Fibroblast of villous mesenchyme (primary cell): ENCODE measurements around the gene TTLL9. TPM values are rescaled to one million over a fixed set of nuclear protein-coding genes. Genes with fewer than 3 reads are reported as not detected.
"Not testable (repeated sequence)": the region's sequence is repeated elsewhere in the genome, so short reads cannot be mapped to it uniquely, and the experiment has no call there.

ENCODE experiments used
- DNase-seq: peaks from one replicate; pipeline ENCODE4 v3.0.0-alpha.2; 2010; ENCODE audit warnings: low read depth
- H3K4me3 ChIP-seq: 2 replicates; pipeline ENCODE4 v1.5.1; 2011; ENCODE audit warnings: low read depth, mild to moderate bottlenecking, low read length
- total RNA-seq: library from RNA; depleted of rRNA; stranded (reverse); fragments of >200 nt; gene quantifications from 2 replicates; pipeline ENCODE4 v1.2.3, GENCODE V29; 2012
- TF ChIP-seq, protein P1 (sequence below): IDR thresholded peaks from 2 replicates; pipeline ENCODE4 v1.5.1; 2012; ENCODE audit warnings: low read depth, mild to moderate bottlenecking, low read length; ENCODE audit not compliant: insufficient read depth

Gene TTLL9
- total RNA-seq, 1 donor = not detected

GRCh38 chr20:31910071-31910803 lies 39.8 kb downstream of the TTLL9 start:
- no peak for DNase-seq

GRCh38 chr20:31913431-31914157 lies 43.2 kb downstream of the TTLL9 start:
- TF ChIP-seq, protein P1, sequence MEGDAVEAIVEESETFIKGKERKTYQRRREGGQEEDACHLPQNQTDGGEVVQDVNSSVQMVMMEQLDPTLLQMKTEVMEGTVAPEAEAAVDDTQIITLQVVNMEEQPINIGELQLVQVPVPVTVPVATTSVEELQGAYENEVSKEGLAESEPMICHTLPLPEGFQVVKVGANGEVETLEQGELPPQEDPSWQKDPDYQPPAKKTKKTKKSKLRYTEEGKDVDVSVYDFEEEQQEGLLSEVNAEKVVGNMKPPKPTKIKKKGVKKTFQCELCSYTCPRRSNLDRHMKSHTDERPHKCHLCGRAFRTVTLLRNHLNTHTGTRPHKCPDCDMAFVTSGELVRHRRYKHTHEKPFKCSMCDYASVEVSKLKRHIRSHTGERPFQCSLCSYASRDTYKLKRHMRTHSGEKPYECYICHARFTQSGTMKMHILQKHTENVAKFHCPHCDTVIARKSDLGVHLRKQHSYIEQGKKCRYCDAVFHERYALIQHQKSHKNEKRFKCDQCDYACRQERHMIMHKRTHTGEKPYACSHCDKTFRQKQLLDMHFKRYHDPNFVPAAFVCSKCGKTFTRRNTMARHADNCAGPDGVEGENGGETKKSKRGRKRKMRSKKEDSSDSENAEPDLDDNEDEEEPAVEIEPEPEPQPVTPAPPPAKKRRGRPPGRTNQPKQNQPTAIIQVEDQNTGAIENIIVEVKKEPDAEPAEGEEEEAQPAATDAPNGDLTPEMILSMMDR = no peak
- DNase-seq = no peak
- no peak overlapping the region for H3K4me3 ChIP-seq

More at GRCh38 chr20:31910071-31910803, 39.8 kb downstream of the TTLL9 start:
- TF ChIP-seq, protein P1 = no peak
- H3K4me3 ChIP-seq = no peak overlapping the region

DNA sequence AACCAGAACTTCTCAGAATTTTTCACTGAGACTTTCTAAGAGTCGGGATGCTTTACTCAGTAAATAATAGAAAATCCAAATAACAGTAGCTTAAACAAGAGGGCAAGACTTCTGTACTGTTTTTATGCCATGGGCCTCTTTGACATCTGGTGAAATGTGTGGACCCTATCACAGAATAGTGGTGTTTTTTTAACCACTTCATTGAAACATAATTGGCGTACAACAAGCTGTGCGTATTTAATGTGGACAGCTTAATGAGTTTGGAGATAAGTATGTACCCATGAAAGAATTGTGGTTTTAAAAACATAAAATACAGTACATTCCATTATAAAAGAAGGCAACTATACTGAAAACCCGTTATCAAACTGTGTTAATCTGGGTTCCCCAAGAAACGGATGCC lies 43.7 kb downstream of the TTLL9 start:
- TF ChIP-seq, protein P1 = no peak
- no peak for DNase-seq
- no peak overlapping the region for H3K4me3 ChIP-seq

- TF ChIP-seq, protein P1 = no peak
- DNase-seq = no peak
- H3K4me3 ChIP-seq = no peak overlapping the region
Measured at GRCh38 chr20:31915491-31916280, 45.3 kb downstream of the TTLL9 start.

DNA sequence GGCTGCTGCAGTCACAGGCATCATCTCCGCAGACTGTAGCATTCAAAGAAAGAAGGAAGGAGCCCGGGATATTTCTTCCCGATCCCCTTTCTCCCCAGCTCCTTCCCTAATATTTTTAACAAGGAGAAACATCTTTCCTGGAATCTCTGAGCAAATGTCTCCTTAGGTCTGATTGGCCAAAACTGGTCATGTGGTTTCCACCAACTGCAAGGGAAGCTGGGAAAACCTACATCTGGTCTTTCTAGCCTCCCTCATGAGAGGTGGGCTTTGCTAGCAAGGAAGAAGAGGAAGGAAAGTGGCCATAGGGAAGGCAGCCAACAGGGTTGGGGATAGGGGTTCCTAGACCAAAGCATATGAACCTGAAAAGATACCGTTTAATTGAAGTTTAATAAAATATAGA lies 46.3 kb downstream of the TTLL9 start:
- TF ChIP-seq, protein P1 = no peak
- DNase-seq = no peak
- no peak overlapping the region for H3K4me3 ChIP-seq

DNA sequence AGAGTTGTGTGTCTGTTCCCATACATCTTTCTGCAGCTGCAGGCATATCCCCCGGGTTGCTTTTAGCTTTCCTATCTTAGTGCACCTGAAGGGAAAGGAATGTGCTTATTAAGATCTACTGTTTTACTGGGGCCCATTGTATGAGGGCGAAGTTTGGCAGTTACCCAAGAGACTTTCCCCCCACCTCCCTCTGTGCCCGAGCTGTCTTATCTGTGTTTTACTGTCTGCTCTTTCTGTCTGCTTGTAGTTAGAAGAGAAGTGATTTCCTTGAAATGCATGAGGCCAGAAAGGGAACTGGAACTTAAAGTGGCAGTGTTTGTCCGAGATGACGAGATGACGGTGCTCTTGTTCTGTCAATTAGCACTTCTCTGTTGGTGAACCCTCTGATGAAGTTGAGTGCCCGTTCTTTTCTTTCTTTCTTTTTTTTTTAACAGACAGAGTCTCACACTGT lies 47.6 kb downstream of the TTLL9 start:
- not testable (repeated sequence) for H3K4me3 ChIP-seq, DNase-seq
